Measurements from ENCODE around the gene IFNAR2.

DNA sequence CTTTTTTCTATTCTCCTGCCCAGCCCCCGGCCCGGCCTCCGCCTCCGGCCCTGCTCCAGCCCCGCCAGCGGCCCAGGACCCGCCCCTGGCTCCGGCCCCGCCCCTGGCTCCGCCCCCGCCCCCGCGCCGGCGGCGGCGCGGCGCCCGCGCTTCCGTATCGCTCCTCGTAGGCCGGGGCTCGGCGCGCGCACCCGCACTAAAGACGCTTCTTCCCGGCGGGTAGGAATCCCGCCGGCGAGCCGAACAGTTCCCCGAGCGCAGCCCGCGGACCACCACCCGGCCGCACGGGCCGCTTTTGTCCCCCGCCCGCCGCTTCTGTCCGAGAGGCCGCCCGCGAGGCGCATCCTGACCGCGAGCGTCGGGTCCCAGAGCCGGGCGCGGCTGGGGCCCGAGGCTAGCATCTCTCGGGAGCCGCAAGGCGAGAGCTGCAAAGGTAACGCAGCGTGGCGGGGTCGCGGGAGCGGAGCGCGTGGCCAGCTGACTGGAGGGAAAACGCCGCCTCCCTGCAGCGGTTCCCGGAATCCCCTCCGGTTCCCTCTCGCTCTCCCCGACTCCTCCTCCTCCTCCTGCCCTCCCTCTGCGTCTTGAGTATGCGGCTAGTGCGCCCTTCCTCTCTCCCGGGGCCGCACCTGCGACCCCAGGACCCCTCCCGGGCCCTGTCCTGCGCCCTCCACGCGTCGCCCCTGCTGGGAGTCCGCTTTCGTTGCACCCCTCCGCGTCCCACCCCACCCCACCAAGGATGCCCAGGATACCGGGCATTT lies at the start of gene IFNAR2:
- TF ChIP-seq, protein P1, sequence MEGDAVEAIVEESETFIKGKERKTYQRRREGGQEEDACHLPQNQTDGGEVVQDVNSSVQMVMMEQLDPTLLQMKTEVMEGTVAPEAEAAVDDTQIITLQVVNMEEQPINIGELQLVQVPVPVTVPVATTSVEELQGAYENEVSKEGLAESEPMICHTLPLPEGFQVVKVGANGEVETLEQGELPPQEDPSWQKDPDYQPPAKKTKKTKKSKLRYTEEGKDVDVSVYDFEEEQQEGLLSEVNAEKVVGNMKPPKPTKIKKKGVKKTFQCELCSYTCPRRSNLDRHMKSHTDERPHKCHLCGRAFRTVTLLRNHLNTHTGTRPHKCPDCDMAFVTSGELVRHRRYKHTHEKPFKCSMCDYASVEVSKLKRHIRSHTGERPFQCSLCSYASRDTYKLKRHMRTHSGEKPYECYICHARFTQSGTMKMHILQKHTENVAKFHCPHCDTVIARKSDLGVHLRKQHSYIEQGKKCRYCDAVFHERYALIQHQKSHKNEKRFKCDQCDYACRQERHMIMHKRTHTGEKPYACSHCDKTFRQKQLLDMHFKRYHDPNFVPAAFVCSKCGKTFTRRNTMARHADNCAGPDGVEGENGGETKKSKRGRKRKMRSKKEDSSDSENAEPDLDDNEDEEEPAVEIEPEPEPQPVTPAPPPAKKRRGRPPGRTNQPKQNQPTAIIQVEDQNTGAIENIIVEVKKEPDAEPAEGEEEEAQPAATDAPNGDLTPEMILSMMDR (IDR thresholded peaks at IDR 0.05): peak in 1 of 7 experiments; percentile 5
- TF ChIP-seq POLR2A (IDR thresholded peaks at IDR 0.05): peak; percentile 58 to 71 (median 63)
